Neural cell (in vitro differentiated cells): ENCODE data around the gene MAP4K3. TPM values are rescaled to one million over a fixed set of nuclear protein-coding genes. Genes with fewer than 3 reads are reported as not detected.

Experiments used
- H2AFZ ChIP-seq: fragments of 200-600, 300-800 bp; sonication (generic), shearing (Covaris generic); 2 replicates; pipeline ENCODE4 v1.6.0; 2014; ENCODE audit warnings: low read depth, mild to moderate bottlenecking, antibody characterized with exemption, low read length, moderate library complexity
- H3F3A ChIP-seq: fragments of 200-600 bp; shearing (Covaris generic); 2 replicates; pipeline ENCODE4 v1.6.1; 2016; ENCODE audit warnings: mild to moderate bottlenecking, moderate library complexity, mixed read lengths, antibody characterized with exemption, low read length; ENCODE audit not compliant: insufficient read depth, poor library complexity, severe bottlenecking
- H3K27ac ChIP-seq: fragments of 200-600, 300-800 bp; sonication (generic), shearing (Covaris generic); 2 replicates; pipeline ENCODE4 v1.5.1; 2014; ENCODE audit warnings: mild to moderate bottlenecking, low read length, moderate library complexity
- H3K27me3 ChIP-seq: fragments of 300-800, 200-600 bp; sonication (generic), shearing (Covaris generic); 2 replicates; pipeline ENCODE4 v1.6.0; 2014; ENCODE audit warnings: mild to moderate bottlenecking, low read depth, low read length, moderate library complexity; ENCODE audit not compliant: insufficient read depth
- H3K36me3 ChIP-seq: fragments of 300-800, 200-600 bp; sonication (generic), shearing (Covaris generic); 2 replicates; pipeline ENCODE4 v1.5.1; 2014; ENCODE audit warnings: mild to moderate bottlenecking, antibody characterized with exemption, low read length, moderate library complexity; ENCODE audit not compliant: insufficient read depth
- H3K4me2 ChIP-seq: fragments of 300-800, 200-600 bp; sonication (generic), shearing (Covaris generic); 2 replicates; pipeline ENCODE4 v1.6.0; 2014; ENCODE audit warnings: mild to moderate bottlenecking, low read length
- H3K4me3 ChIP-seq: fragments of 300-800, 200-600 bp; sonication (generic), shearing (Covaris generic); 2 replicates; pipeline ENCODE4 v1.5.1; 2014; ENCODE audit warnings: mild to moderate bottlenecking, low read length, moderate library complexity
- H3K79me2 ChIP-seq: fragments of 200-600 bp; shearing (Covaris generic); replicated peaks from 2 replicates; pipeline ENCODE4 v1.6.0; 2014; ENCODE audit warnings: mild to moderate bottlenecking, low read length, moderate library complexity; ENCODE audit not compliant: insufficient read depth
- H3K9ac ChIP-seq: fragments of 300-800, 200-600 bp; sonication (generic), shearing (Covaris generic); 2 replicates; pipeline ENCODE4 v1.6.1; 2016; ENCODE audit warnings: mild to moderate bottlenecking, low read length, mixed read lengths
- H3K9me2 ChIP-seq: fragments of 200-600 bp; shearing (Covaris generic); 2 replicates; pipeline ENCODE4 v1.6.1; 2016; ENCODE audit warnings: mild to moderate bottlenecking, low read length, mixed read lengths; ENCODE audit not compliant: insufficient read depth
- H3K9me3 ChIP-seq: fragments of 200-600, 300-800 bp; sonication (generic), shearing (Covaris generic); 2 replicates; pipeline ENCODE4 v1.6.1; 2016; ENCODE audit warnings: mild to moderate bottlenecking, mixed run types, low read length, moderate library complexity, mixed read lengths
- H4K20me1 ChIP-seq: fragments of 200-600 bp; shearing (Covaris generic); 2 replicates; pipeline ENCODE4 v1.6.1; 2016; ENCODE audit warnings: mild to moderate bottlenecking, mixed run types; ENCODE audit not compliant: insufficient read depth
- CTCF ChIP-seq: fragments of 450-650 bp; IDR thresholded peaks from 2 replicates; pipeline ENCODE4 v1.5.1; 2014; ENCODE audit warnings: antibody characterized with exemption, mild to moderate bottlenecking, moderate library complexity; ENCODE audit not compliant: poor library complexity, severe bottlenecking
- EP300 ChIP-seq: fragments of 450-650 bp; conservative IDR thresholded peaks from 2 replicates; pipeline ENCODE4 v1.6.1; 2014; ENCODE audit warnings: antibody characterized with exemption, mild to moderate bottlenecking, moderate library complexity; ENCODE audit not compliant: poor library complexity, severe bottlenecking
- EZH2 ChIP-seq: fragments of 200-600, 300-800 bp; shearing (Covaris generic), sonication (generic); IDR thresholded peaks from 2 replicates; pipeline ENCODE4 v1.6.1; 2014; ENCODE audit warnings: antibody characterized with exemption, low read length, borderline replicate concordance, mild to moderate bottlenecking; ENCODE audit not compliant: insufficient read depth, poor library complexity, severe bottlenecking
- MXI1 ChIP-seq: fragments of 450-650 bp; conservative IDR thresholded peaks from 2 replicates; pipeline ENCODE4 v1.6.1; 2014; ENCODE audit warnings: antibody characterized with exemption, mild to moderate bottlenecking; ENCODE audit not compliant: poor library complexity, severe bottlenecking
- POLR2AphosphoS5 ChIP-seq: IDR thresholded peaks from 2 replicates; pipeline ENCODE4 v1.6.1; 2012
- RAD21 ChIP-seq: fragments of 450-650 bp; conservative IDR thresholded peaks from 2 replicates; pipeline ENCODE4 v1.6.1; 2014; ENCODE audit warnings: antibody characterized with exemption, mild to moderate bottlenecking, moderate library complexity
- REST ChIP-seq: IDR thresholded peaks from 2 replicates; pipeline ENCODE4 v1.6.1; 2012; ENCODE audit warnings: borderline replicate concordance
- SMC3 ChIP-seq: fragments of 450-650 bp; conservative IDR thresholded peaks from 2 replicates; pipeline ENCODE4 v1.6.1; 2014; ENCODE audit warnings: antibody characterized with exemption, mild to moderate bottlenecking, moderate library complexity; ENCODE audit not compliant: poor library complexity
- TAF1 ChIP-seq: IDR thresholded peaks from 2 replicates; pipeline ENCODE4 v1.6.1; 2012; ENCODE audit warnings: low read depth
- polyA plus RNA-seq: library from polyadenylated mRNA; depleted of rRNA; stranded (reverse); fragments of >200 nt; gene quantifications from 2 replicates; pipeline ENCODE4 v1.2.3, GENCODE V29; 2014

Gene MAP4K3
- polyA plus RNA-seq, 1 donor from 2014 or later, result 105 TPM

- no peaks in the 10 kb centered on the region for H3K9me2 ChIP-seq
- H4K20me1 ChIP-seq, result no peaks in the 10 kb centered on the region
These were observed 2.7 kb downstream of the MAP4K3 start for GRCh38 chr2:39434233-39434897.

More at GRCh38 chr2:39434233-39434897, 2.7 kb downstream of the MAP4K3 start:
- Histone ChIP-seq H3K79me2 (peaks cover 72% of the 10 kb centered on the region), H3K9ac (no peak overlapping the region), H3K27ac (no peak overlapping the region), H3K36me3 (no peaks in the 10 kb centered on the region), H3F3A (no peaks in the 10 kb centered on the region), H3K4me3 (peak overlapping the region; percentile 93), H3K9me3 (no peaks in the 10 kb centered on the region), H3K4me2 (peak overlapping the region; percentile 95), H2AFZ (no peak overlapping the region), H3K27me3 (no peaks in the 10 kb centered on the region)
- no peak for TF ChIP-seq EP300
- no peak for TF ChIP-seq EZH2
- no peak for TF ChIP-seq RAD21
- TF ChIP-seq SMC3, result no peak
- TF ChIP-seq TAF1, result no peak
- no peak for TF ChIP-seq MXI1
- no peak for TF ChIP-seq REST
- TF ChIP-seq CTCF, result no peak
- no peak for TF ChIP-seq POLR2AphosphoS5
